Coronary artery (tissue), 2 donors: ENCODE measurements around the gene PAN2.
"Not testable (repeated sequence)": the region's sequence is repeated elsewhere in the genome, so short reads cannot be mapped to it uniquely, and the experiment has no call there.

ENCODE experiments used
- DNase-seq: peaks from one replicate; pipeline ENCODE4 v3.0.0-alpha.2; 2017; ENCODE audit warnings: low spot score
- H3K27ac ChIP-seq, 2 donors: fragments of 200-600 bp; sonication (generic); one replicate each; pipeline ENCODE4 v1.5.1; 2016 to 2019
- H3K4me3 ChIP-seq: fragments of 200-600 bp; sonication (generic); 2 replicates; pipeline ENCODE4 v1.5.1; 2016; ENCODE audit warnings: mild to moderate bottlenecking, moderate library complexity
- CTCF ChIP-seq: fragments of 200-600 bp; sonication (generic); IDR thresholded peaks from one replicate; pipeline ENCODE4 v1.5.1; 2019; ENCODE audit warnings: antibody characterized with exemption

The PAN2 gene

GRCh38 chr12:56330936-56331490 is 2.8 kb downstream of the PAN2 start:
- TF ChIP-seq CTCF: no peak
- DNase-seq: no peak
- H3K4me3 ChIP-seq: no peak overlapping the region
- no peak overlapping the region for H3K27ac ChIP-seq

GRCh38 chr12:56326533-56326932 is 7.3 kb downstream of the PAN2 start:
- no peak for TF ChIP-seq CTCF
- no peak overlapping the region for H3K27ac ChIP-seq
- no peak overlapping the region for H3K4me3 ChIP-seq
- DNase-seq: no peak

- no peak for TF ChIP-seq CTCF
- Histone ChIP-seq H3K4me3 (no peak overlapping the region), H3K27ac (no peak overlapping the region)
- DNase-seq: no peak
Observed at GRCh38 chr12:56326126-56326525, 7.7 kb downstream of the PAN2 start.

GRCh38 chr12:56324206-56324605 is 9.6 kb downstream of the PAN2 start:
- no peak for DNase-seq
- H3K27ac ChIP-seq: no peak overlapping the region
- no peak overlapping the region for H3K4me3 ChIP-seq
- no peak for TF ChIP-seq CTCF

GRCh38 chr12:56321610-56322009 is 12.2 kb downstream of the PAN2 start:
- H3K4me3 ChIP-seq, H3K27ac ChIP-seq, DNase-seq: not testable (repeated sequence)

- DNase-seq: no peak
- no peak overlapping the region for H3K27ac ChIP-seq
- TF ChIP-seq CTCF: no peak
- H3K4me3 ChIP-seq: no peak overlapping the region
Observed at GRCh38 chr12:56321027-56321426, 12.8 kb downstream of the PAN2 start.

GRCh38 chr12:56317675-56318074 is 16.1 kb downstream of the PAN2 start:
- no peak for TF ChIP-seq CTCF
- no peak overlapping the region for H3K27ac ChIP-seq
- DNase-seq: no peak
- no peak overlapping the region for H3K4me3 ChIP-seq
